Retina (tissue), 1 donor: Measurements from ENCODE around the gene MRTFA.
A peak's percentile ranks its signal among the peaks of the same experiment; 100 is the strongest.
"Not testable (repeated sequence)": the region's sequence is repeated elsewhere in the genome, so short reads cannot be mapped to it uniquely, and the experiment has no call there.

Experiments
- DNase-seq: peaks from one replicate; pipeline ENCODE4 v3.0.0-alpha.2; 2016

The MRTFA gene

DNA sequence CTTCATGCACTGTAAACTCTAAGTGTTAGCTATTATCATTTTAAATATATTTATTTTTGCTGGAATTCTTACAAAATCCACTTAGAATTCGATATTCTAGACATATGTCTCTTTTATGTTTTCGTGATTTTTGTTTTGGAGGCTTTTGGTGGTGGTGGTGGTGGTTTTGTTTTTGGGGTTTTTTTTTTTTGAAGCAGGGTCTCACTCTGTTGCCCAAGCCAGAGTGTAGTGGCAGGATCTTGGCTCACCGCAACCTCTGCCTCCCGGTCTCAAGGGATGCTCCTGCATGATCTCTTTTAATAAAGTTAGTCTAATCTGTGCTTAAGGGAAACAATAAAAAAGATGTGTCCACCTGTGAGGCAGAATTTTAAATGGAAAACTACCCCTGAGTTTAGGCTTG, 117.7 kb downstream of the MRTFA start:
- no peak for DNase-seq

DNA sequence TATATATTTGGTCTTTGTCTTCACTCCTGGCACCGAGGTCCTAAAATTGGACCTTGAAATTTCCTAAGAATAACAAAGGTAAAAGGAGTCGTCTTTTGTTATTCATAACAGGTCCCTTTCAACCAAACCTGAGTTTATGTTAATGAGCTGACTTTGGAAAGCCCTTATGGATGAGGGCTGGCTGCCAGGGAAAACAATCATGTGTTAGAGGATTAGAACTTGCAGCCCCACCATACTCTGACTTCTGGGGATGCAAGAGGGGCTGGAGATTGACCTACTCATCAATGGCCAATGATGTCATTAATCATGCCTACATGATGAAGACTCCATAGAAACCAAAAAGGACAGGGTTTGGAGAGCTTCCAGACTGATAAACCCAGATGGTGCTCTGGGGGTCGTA, 118.9 kb downstream of the MRTFA start:
- no peak for DNase-seq

DNA sequence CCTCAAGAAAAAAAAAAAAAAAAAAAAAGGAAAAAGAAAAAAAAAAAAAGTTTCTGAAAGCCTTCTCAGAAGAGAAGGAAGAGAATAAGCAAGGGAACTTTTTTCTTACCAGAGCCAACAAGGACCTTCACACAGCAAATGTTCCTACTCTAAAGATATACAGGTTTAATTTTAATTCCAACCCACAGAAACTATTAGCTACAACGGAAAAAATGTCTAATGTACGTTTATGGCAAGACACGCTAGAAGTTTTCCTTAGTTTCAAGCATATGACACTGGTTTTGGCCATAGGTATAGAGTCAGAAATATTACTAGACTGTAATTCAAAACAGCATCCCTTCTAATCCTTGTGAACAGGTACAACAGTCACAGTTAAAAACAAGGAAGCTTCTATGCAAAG, 120.1 kb downstream of the MRTFA start:
- no peak for DNase-seq

DNA sequence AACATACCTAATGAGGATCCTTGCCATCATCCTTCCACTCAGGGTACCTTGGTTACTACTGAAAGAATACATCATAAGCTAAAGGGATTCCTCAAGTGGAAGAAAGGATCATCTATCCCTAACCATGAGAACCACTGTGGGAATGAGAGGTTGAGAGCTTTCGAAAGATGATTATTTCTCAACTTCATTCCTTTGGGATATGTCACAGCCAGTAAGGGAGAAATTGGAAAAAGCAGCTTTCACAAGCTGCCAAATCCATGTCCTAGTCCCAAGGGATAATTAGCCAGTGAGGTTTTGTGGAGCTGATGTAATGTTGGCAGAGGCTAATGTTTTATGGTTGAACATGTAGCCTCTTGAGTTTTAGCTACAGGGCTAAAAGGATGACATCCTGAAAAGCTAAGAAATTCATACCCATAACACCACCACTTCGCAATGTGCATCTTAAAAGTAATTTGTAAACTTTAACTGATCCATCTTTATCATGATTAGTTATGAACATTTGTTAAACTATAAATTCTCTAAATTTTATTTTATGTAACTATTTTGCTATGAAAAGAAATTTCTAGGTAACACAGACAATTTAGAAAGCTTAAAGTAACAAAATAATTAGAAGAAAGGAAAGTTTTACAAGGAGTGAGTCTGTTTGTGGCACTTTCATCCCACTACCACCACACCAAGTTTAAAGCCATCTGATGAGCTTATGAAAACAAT, 123.9 kb downstream of the MRTFA start:
- DNase-seq: peak; percentile 10

DNA sequence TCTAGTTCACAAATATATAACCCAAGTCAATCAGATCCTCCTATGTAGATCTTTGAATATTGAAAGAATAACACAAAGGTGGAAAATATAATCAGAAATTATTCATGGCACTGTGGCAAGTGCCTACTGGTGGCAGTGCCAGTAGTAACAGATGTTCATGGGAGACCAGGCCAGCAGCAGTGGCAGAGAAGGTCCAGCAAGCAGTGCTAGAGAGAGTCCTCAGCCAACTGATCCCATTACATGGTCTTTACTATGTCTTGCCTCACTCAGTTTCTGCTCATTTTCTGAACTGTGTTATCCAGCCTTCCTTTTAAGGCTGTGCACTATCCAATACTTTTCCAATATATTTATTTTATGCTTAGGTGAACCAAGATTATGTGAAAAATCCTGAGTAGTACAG, 124.9 kb downstream of the MRTFA start:
- DNase-seq: no peak

DNA sequence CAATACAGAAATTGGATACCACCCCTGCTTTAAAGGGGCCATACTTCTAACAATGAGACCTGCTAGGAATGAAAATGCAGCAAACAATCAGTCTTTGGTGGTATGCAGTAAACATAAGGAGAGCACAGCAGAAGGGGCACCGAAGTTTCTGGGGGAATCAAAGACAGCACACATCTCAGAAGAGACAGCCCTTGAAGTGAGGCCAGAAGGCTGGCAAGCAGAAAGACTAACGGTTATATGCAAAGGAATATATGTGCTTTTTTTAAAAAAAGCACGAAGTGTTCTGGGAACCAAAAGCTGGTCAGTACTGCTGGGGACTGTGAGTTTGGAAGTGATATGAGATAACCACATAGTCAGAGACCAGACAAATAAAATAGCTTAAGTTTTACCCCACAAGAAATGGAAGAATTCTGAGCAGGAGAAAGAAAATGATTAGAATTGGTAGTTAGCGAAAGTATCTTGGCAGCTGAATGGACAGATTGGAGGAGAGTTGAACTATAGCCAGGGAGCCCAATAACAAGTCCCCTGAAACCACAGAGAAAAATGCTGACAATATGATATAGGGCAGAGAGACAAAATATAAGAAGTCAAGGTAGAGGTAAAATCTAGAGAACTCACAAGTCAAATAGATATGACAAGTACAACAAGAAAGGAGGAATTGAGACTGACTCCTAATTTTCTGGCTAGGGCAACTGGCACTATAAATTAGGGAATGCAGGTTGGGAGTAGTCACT, 125.7 kb downstream of the MRTFA start:
- DNase-seq: no peak

DNA sequence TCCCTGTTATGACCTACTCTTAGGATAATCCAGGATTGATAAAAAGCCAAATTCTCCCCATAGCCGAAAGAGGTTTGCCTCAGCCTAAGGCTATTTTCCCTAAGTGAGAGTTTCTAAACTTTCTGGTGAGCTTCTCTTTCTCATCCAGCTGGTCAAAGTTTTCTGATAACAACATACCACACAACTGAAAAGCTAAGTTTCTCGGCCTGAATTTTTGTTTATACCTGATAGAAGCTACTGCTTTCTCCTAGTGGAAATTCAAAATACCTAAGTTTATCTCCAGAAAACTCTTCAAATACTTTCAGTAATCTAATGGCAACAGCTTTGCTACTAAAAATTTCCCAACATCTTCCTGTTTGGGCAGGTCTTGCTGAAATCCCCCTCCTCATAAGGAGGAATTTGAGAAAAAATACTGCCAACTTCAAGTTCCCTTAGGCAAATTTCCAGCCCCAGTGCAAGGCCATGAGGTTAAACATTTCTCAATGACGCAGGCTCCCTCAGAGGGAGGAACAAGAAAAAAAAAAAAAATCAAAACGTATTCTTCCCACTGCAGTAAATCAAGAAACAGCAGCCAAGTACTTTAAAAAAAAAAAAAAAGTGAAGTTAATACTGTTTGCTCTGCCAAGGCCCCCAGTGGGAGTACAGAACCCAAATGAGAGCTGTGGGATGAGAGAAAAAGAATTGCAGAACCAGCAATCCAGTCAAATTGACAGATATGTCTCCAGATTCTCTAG, 127.0 kb downstream of the MRTFA start:
- no peak for DNase-seq

DNA sequence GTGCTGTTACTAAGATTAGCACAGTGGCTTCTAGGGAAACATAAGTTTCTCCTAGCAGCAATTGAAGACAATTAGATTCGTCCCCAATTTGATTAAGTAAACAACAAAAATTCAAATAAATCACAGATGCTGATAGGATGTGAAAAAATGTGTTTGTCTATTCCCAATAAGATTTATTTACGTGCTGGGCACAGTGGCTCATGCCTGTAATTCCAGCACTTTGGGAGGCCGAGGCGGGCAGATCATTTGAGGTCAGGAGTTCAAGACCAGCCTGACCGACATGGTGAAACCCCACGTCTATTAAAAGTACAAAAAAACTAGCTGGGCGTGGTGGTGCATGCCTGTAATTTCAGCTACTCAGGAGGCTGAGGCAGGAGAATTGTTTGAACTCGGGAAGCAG, 128.5 kb downstream of the MRTFA start:
- not testable (repeated sequence) for DNase-seq

DNA sequence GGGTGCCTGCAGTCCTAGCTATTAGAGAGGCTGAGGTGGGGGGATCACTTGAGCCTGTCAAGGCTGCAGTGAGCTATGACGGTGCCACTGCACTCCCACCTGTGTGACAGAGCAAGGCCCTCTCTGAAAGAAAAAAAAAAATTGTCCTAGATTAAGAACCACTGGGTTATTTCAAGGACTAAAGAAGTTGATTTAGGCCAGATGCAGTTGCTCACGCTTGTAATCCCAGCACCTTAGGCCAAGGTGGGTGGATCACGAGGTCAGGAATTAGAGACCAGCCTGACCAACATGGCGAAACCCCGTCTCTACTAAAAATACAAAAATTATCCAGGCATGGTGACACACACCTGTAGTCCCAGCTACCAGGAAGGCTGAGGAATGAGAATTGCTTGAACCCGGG, 129.0 kb downstream of the MRTFA start:
- DNase-seq: no peak

DNA sequence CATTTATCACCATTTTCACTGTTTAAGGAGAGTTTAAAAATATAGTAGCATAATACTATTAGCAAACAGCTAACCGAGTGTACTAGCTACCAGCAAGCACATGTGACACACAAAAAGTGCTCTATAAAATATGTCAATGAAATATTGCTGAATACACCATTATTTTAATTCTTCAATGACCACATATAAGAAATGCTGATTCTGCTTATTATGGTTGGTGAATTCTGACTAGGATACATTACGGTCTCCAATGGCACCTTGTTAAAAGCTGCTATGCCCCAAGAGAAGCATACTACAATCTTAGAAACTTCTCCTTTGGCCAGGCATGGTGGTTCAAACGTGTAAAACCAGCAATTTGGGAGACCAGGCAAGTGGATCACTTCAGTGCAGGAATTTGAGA, 129.8 kb downstream of the MRTFA start:
- DNase-seq: no peak

DNA sequence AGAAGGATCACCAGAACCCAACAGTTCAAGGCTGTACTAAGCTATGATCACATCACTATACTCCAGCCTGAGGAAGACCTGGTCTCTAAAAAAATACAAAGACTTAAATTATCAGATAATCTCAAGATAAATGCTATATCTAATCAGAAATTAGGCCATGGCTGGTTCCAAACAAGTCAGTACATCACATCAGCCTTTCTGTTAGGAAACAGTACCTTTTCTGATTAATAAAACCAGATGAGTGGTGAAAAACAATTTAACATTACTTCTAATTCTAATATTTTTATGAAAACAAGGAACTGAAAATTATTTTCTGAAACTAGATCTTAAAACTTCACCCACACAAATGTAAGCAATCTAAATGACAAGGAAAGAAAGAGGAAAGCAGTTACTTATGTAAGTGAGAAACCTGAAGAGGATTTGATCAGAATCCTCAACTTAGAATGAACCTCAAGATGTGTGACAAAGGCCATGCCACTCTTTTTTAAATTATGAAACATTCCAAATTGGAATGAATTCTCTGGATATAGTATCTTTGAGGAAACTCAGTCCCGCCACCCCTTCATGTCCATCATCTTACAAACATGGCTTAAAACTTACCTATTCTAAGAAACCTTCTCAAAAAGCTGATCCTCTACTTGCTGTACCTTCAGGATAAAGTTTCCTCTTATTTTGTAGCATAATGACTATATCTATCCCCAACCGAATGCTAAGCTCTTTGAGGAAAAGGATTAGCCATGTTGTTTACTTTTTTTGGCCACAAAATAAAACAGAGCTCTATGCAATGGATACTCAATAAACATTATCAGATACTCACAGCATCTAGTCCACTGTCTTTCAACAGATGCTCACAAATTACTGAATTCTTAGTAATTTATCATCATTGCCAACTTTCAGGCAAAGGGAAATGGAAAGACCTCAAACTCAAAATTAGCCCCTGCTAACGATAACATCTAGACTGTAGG, 132.0 kb downstream of the MRTFA start:
- DNase-seq: no peak

DNA sequence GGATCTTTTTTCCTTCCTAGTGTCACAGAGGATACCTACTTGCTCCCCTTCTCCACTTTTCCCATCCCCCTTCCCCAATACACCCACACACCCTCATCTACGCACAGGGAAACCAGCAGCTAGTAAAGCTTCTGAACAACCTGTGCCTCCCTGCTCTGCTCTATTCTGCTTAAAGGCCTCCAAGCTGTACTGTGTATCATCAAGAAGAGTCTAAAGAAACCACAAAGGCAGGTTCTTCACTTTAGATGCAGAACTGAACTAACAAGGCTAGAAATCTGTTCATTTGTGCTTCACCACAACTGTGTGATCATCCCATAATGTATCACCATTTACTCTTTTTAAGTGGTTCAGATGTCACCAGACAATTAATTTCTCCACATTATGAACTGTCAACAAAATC, 133.6 kb downstream of the MRTFA start:
- DNase-seq: no peak

DNA sequence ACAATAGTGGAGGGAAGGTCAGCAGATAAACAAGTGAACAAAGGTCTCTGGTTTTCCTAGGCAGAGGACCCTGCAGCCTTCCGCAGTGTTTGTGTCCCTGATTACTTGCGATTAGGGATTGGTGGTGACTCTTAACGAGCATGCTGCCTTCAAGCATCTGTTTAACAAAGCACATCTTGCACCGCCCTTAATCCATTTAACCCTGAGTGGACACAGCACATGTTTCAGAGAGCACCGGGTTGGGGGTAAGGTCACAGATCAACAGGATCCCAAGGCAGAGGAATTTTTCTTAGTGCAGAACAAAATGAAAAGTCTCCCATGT, 136.1 kb downstream of the MRTFA start:
- DNase-seq: not testable (repeated sequence)

DNA sequence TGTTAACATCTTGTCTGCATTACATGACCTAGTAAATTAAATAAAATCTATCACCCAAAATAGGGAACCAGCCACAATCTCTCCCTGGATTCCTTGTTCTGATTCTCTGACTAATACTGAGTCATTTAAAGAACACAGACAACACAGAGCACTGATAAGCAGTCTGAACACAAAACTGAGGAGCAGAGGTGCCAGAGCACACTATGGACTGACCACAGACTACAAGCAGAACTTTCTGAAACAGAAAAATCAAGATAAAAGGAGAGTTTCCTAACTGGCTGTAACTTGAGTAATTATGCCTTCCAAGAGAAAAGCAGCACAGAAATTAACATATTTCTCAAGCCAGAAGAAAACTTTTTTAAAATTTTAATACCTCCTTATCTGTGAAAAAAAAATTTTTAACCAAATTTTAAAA, 137.3 kb downstream of the MRTFA start:
- DNase-seq: no peak

DNA sequence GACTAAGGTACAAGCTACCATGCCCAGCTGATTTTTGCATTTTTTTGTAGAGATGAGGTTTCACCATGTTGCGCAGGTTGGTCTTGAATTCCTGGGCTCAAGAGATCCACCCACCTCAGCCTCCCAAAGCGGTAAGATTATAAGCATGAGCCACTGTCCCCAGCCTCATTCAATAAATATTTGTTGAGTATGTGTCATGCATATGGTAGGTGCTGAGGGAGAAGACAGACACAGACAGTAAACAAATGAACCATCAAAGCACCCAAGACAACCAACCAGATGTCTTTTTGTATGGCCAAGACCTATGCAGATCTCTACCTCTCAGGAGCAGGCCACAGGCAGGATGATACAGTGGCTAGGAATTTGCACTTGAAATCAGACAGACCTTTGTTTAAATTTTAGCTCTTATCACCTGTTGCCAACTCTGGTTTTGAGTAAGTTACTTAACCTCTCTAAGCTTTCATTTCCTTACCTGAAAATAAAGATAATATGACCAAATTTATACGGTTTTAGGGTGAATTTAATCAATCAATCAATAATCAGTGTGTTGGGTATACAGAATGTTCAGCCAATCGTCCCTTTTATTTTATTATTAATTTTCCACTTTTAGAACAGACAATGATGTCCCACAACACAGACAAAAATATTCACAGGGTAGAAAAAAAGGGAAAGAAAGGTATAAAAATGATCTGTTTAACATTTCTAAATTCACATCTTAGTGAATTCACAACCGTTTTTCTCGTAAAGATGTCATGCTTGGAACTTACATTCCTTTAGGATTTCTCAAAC, 137.9 kb downstream of the MRTFA start:
- DNase-seq: no peak

DNA sequence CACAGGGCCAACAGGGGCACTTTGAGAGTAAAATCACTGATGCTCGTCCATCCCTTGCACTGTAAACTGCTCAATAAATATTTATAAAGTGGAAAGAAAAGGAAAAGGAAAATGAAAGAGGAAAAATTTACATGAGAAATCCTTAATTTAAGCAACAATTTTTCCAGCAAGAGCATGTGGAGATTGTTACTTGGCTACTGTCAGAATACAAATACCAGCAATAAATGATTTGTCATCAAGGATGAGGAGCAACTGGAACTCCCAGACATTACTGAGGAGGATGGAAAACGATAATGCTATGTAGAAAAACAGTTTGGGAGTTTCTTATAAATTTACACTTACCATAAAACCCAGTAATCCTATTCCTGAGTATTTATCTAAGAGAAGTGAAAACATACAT, 143.1 kb downstream of the MRTFA start:
- DNase-seq: no peak

DNA sequence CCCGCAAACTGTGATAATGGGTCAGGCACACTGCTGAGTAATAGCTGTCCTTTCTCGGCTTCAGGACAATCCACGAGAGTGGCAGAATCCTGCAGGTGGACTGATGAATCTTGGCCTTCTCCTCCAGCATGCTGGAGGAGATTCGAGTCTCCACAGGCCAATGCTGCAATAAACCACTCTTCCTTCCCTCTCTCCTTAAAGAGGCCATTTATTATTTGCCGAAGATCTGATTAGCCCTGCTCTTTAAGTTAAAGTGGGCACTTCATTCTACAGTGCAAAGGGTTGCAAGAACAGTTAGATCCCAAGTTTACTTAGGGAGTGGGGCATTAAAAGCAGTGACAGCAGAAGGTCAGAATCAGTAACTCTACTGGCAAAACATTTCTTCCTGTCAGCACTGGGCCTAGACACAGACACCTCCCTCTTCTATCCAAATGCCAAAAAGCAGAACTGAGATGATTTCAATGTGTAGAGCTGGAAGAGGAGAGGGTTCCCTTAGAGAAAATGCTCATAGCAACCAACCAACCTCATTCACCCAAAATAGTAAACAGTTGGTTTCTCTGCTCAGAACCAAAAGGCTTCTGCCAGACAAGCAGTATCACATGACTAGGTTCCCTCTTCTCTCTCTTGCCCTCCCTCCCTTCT, 144.4 kb downstream of the MRTFA start:
- DNase-seq: no peak

DNA sequence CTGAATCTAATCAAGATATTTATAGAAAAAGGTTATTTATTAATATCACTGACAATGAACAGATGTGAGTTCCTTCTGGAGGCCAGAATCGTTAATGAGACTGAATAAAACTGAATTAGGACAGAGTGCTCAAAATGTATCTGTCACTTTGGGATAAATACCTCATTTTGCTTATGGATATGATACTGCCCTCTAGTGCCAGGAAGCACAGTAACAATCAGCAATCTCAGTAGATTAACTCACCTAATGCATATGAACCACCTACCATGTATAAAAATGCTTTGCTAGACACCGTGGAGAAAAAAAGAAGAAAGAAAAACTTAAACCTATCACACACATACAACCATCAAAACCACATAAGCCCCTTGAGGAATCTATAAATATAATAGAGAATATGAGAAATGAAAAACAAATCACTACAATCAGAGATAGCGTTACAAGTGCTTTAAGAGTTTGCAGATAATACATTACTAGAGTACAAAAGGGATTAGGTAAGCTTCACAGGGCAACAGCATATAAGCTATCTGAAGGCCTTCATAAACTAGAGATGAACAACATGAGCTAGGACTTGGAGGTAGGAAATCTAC, 148.8 kb downstream of the MRTFA start:
- DNase-seq: no peak

DNA sequence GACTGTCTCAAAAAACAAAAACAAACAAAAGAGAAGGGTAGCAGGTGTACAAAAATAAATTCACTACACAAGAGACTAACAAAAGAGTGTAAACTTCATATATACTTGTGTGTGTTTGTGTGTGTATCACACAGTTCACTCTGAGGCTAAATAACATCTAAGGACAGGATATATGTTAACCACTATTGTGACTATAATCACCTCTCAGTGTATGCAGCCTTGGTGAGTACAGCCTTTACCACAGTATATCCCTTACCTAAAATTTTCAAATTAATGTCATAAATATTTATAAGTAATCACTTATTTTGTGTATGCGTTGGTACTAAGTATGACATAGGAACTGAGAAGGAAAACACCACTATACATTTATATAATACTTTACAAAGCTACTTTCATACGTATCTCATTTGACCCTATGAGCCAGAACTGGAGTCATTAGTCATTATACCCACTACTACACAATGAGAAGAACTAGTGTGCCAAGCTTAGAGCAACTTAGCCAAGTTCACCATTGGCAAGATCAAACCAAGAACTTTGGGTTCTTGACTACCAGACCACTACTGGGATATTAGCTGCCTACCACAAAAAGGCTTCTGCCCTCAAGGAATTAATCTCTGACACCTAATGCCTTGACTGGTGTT, 149.4 kb downstream of the MRTFA start:
- no peak for DNase-seq

DNA sequence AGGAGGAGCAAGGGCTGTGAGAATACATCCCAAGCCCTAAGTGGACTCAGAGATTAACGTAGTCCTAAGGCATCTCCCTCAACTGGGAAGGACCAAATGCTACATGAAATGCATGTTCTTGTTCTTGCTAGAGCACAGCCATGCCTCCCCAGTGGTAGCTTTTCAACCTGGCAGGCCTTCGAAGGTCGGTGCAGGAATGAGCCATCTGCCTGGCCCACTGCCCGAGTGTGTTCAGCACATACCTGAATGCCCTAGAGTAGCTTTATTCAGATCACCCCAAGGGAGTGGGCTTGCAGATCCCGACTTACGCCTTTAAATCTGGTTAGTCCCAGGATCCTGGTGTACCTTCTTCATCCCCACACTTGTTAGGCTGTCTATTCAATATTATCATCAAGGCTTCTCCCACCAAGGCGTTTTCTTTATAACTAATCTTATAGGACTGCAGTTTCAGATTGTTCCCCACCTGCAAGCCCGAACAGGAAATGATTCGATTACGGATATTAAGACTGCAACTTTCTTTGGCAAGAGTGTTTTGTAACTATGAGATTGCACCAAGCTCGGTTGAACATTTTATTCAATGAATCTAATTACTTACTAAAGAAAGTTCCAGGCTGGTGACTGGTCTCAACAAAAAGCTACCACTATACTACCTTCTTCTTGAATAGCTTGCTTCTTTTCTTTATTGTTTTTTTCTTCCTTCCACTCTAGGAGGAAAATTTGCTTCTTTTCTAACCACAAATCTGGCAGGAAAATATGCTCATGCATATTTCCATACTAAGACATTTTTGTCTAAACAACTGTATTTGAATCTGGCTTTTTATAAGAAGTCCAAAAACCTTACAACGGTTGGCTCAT, 150.5 kb downstream of the MRTFA start:
- DNase-seq: no peak
